NOMO-1 treated with dmso at 0.1 percent for 144 hours (cell line): Measurements from ENCODE around the gene TMEM170B.

ENCODE experiments used
- DNase-seq: peaks from one replicate; lab custom pipeline; 2025; ENCODE audit not compliant: unreplicated experiment; lab: John Stamatoyannopoulos, UW

TMEM170B gene

GRCh38 chr6:11537229-11538051 is at the start of gene TMEM170B:
Gene TMEM170B (plus strand): TSS chr6:11537749. CDS start chr6:11538278, 529 bp downstream.
- DNase-seq, result peak; percentile 97

GRCh38 chr6:11490996-11491395 is 46.6 kb upstream of the TMEM170B start:
- no peak for DNase-seq

GRCh38 chr6:11491596-11492463 is 45.7 kb upstream of the TMEM170B start:
- DNase-seq, result peak; percentile 20

GRCh38 chr6:11492464-11493290 is 44.9 kb upstream of the TMEM170B start:
- DNase-seq, result no peak

GRCh38 chr6:11493974-11494373 is 43.6 kb upstream of the TMEM170B start:
- no peak for DNase-seq

- DNase-seq, result no peak
Measured at GRCh38 chr6:11494786-11495564, 42.6 kb upstream of the TMEM170B start.

- no peak for DNase-seq
Measured at GRCh38 chr6:11495565-11496145, 41.9 kb upstream of the TMEM170B start.

- peak; percentile 74 for DNase-seq
Measured at GRCh38 chr6:11496152-11497060, 41.1 kb upstream of the TMEM170B start.

- peak; percentile 43 for DNase-seq
Measured at GRCh38 chr6:11497107-11497506, 40.4 kb upstream of the TMEM170B start.

GRCh38 chr6:11497881-11498280 is 39.7 kb upstream of the TMEM170B start:
- DNase-seq, result no peak

GRCh38 chr6:11500008-11500407 is 37.5 kb upstream of the TMEM170B start:
- no peak for DNase-seq

- no peak for DNase-seq
Measured at GRCh38 chr6:11509471-11509870, 28.1 kb upstream of the TMEM170B start.

- DNase-seq, result no peak
Measured at GRCh38 chr6:11514672-11515071, 22.9 kb upstream of the TMEM170B start.

- DNase-seq, result no peak
Measured at GRCh38 chr6:11515763-11516162, 21.8 kb upstream of the TMEM170B start.

GRCh38 chr6:11522812-11523605 is 14.5 kb upstream of the TMEM170B start:
- no peak for DNase-seq

GRCh38 chr6:11525468-11526155 is 11.9 kb upstream of the TMEM170B start:
- DNase-seq, result peak; percentile 87

- no peak for DNase-seq
Measured at GRCh38 chr6:11526156-11526505, 11.4 kb upstream of the TMEM170B start.
